HEK293 (cell line): ENCODE results near the gene ZNF324.

Experiments used
- CTCF ChIA-PET: fragments of 350-600 bp; formaldehyde crosslinking; extraction: SDS; loops from one replicate; lab custom pipeline; 2021; ENCODE audit warnings: antibody characterized with exemption; lab: Yijun Ruan, JAX
- POLR2A ChIA-PET: fragments of 300-600 bp; formaldehyde crosslinking; extraction: SDS; loops from one replicate; lab custom pipeline; 2020; ENCODE audit warnings: antibody characterized with exemption, inconsistent platforms; lab: Yijun Ruan, JAX
- H3K27ac ChIP-seq: fragments of 200-500 bp; sonication (Bioruptor generic); 2 replicates; pipeline ENCODE4 v1.5.1; 2014; ENCODE audit warnings: low read depth, low read length, control low read depth, inconsistent platforms; ENCODE audit errors: extremely low read depth
- H3K36me3 ChIP-seq, 2 experiments: fragments of 200-500 bp in 1 of 2; sonication (Bioruptor generic) in 1 of 2; 1 replicate in 1 of 2; 2 replicates in 1 of 2; pipeline ENCODE4 v1.5.1; 2014 to 2017; ENCODE audit warnings: inconsistent platforms in 2 of 2, low read length in 2 of 2; ENCODE audit not compliant: control insufficient read depth in 2 of 2, insufficient read depth in 1 of 2
- H3K4me1 ChIP-seq: fragments of 200-500 bp; sonication (Bioruptor generic); 2 replicates; pipeline ENCODE4 v1.5.1; 2014; ENCODE audit warnings: mild to moderate bottlenecking, low read length, inconsistent platforms; ENCODE audit not compliant: control insufficient read depth, insufficient read depth
- H3K4me3 ChIP-seq: 2 replicates; pipeline ENCODE4 v1.5.1; 2011; ENCODE audit warnings: low read depth, mild to moderate bottlenecking, control low read depth, low read length, moderate library complexity
- H3K9me3 ChIP-seq: fragments of 200-500 bp; sonication (Bioruptor generic); 2 replicates; pipeline ENCODE4 v1.5.1; 2014; ENCODE audit warnings: low read depth, low read length, inconsistent platforms; ENCODE audit not compliant: control insufficient read depth, insufficient read depth
- BCL6B ChIP-seq: fragments of 450-650 bp; formaldehyde crosslinking; IDR thresholded peaks from 2 replicates; pipeline ENCODE4 v1.5.1; 2017; ENCODE audit warnings: missing biosample characterization, missing genetic modification characterization
- CTCF ChIP-seq: fragments of 450-650 bp; formaldehyde crosslinking; IDR thresholded peaks from 2 replicates; pipeline ENCODE4 v1.5.1; 2016; ENCODE audit warnings: missing biosample characterization, missing genetic modification characterization
- GLIS2 ChIP-seq: fragments of 450-650 bp; formaldehyde crosslinking; IDR thresholded peaks from 2 replicates; pipeline ENCODE4 v1.5.1; 2016; ENCODE audit warnings: missing biosample characterization, missing genetic modification characterization
- IKZF3 ChIP-seq: fragments of 450-650 bp; IDR thresholded peaks from 2 replicates; pipeline ENCODE4 v1.5.0; 2018; ENCODE audit warnings: missing biosample characterization, mild to moderate bottlenecking, missing genetic modification characterization, moderate library complexity
- KLF16 ChIP-seq: fragments of 450-650 bp; formaldehyde crosslinking; IDR thresholded peaks from 2 replicates; pipeline ENCODE4 v1.5.1; 2017; ENCODE audit warnings: missing biosample characterization, missing genetic modification characterization
- KLF17 ChIP-seq: fragments of 450-650 bp; formaldehyde crosslinking; IDR thresholded peaks from 2 replicates; pipeline ENCODE4 v1.5.1; 2016; ENCODE audit warnings: missing biosample characterization, missing genetic modification characterization
- KLF8 ChIP-seq: fragments of 450-650 bp; formaldehyde crosslinking; IDR thresholded peaks from 2 replicates; pipeline ENCODE4 v1.5.1; 2016; ENCODE audit warnings: missing biosample characterization, missing genetic modification characterization
- MZF1 ChIP-seq: fragments of 450-650 bp; formaldehyde crosslinking; IDR thresholded peaks from 2 replicates; pipeline ENCODE4 v1.5.1; 2017; ENCODE audit warnings: missing biosample characterization, missing genetic modification characterization, borderline replicate concordance
- SCRT2 ChIP-seq: fragments of 450-650 bp; formaldehyde crosslinking; IDR thresholded peaks from 2 replicates; pipeline ENCODE4 v1.5.1; 2016; ENCODE audit warnings: missing biosample characterization, missing genetic modification characterization
- SP2 ChIP-seq: fragments of 450-650 bp; formaldehyde crosslinking; IDR thresholded peaks from 2 replicates; pipeline ENCODE4 v1.5.1; 2016; ENCODE audit warnings: missing biosample characterization, missing genetic modification characterization
- SP3 ChIP-seq: fragments of 450-650 bp; formaldehyde crosslinking; IDR thresholded peaks from 2 replicates; pipeline ENCODE4 v1.5.1; 2016; ENCODE audit warnings: missing biosample characterization, missing genetic modification characterization
- SP7 ChIP-seq: fragments of 450-650 bp; formaldehyde crosslinking; IDR thresholded peaks from 2 replicates; pipeline ENCODE4 v1.5.1; 2016; ENCODE audit warnings: missing biosample characterization, missing genetic modification characterization
- YY1 ChIP-seq: fragments of 450-650 bp; formaldehyde crosslinking; IDR thresholded peaks from 2 replicates; pipeline ENCODE4 v1.5.1; 2018; ENCODE audit warnings: missing biosample characterization, missing genetic modification characterization
- ZBTB26 ChIP-seq: fragments of 450-650 bp; formaldehyde crosslinking; optimal IDR thresholded peaks from 2 replicates; pipeline ENCODE3; 2016; ENCODE audit warnings: missing biosample characterization, mild to moderate bottlenecking, missing genetic modification characterization
- ZBTB7A ChIP-seq: fragments of 450-650 bp; formaldehyde crosslinking; IDR thresholded peaks from 2 replicates; pipeline ENCODE4 v1.5.1; 2016; ENCODE audit warnings: low read depth, missing biosample characterization, missing genetic modification characterization
- ZNF112 ChIP-seq: fragments of 450-650 bp; formaldehyde crosslinking; IDR thresholded peaks from 2 replicates; pipeline ENCODE4 v1.5.0; 2017; ENCODE audit warnings: missing biosample characterization, missing genetic modification characterization
- ZNF121 ChIP-seq: fragments of 450-650 bp; formaldehyde crosslinking; IDR thresholded peaks from 2 replicates; pipeline ENCODE4 v1.5.1; 2016; ENCODE audit warnings: missing biosample characterization, missing genetic modification characterization
- ZNF280D ChIP-seq: fragments of 450-650 bp; formaldehyde crosslinking; IDR thresholded peaks from 2 replicates; pipeline ENCODE4 v1.5.1; 2016; ENCODE audit warnings: missing biosample characterization, missing genetic modification characterization
- ZNF398 ChIP-seq: fragments of 450-650 bp; formaldehyde crosslinking; IDR thresholded peaks from 2 replicates; pipeline ENCODE4 v1.5.1; 2017; ENCODE audit warnings: missing biosample characterization, missing genetic modification characterization
- ZNF560 ChIP-seq: fragments of 450-650 bp; formaldehyde crosslinking; IDR thresholded peaks from 2 replicates; pipeline ENCODE4 v1.5.1; 2017; ENCODE audit warnings: missing biosample characterization, missing genetic modification characterization, borderline replicate concordance
- ZNF561 ChIP-seq: fragments of 450-650 bp; IDR thresholded peaks from 2 replicates; pipeline ENCODE4 v1.5.1; 2018; ENCODE audit warnings: missing biosample characterization, missing genetic modification characterization, borderline replicate concordance
- ZNF660 ChIP-seq: fragments of 450-650 bp; IDR thresholded peaks from 2 replicates; pipeline ENCODE4 v1.5.1; 2018; ENCODE audit warnings: missing biosample characterization, mild to moderate bottlenecking, missing genetic modification characterization
- ZNF670 ChIP-seq: fragments of 450-650 bp; formaldehyde crosslinking; IDR thresholded peaks from 2 replicates; pipeline ENCODE4 v1.5.1; 2016; ENCODE audit warnings: missing biosample characterization, missing genetic modification characterization, low read depth
- ZNF785 ChIP-seq: fragments of 450-650 bp; formaldehyde crosslinking; IDR thresholded peaks from 2 replicates; pipeline ENCODE4 v1.5.1; 2016; ENCODE audit warnings: missing biosample characterization, missing genetic modification characterization
- ZNF837 ChIP-seq: fragments of 450-650 bp; formaldehyde crosslinking; IDR thresholded peaks from 2 replicates; pipeline ENCODE4 v1.5.1; 2016; ENCODE audit warnings: missing biosample characterization, missing genetic modification characterization
- ZSCAN16 ChIP-seq: fragments of 450-650 bp; formaldehyde crosslinking; IDR thresholded peaks from 2 replicates; pipeline ENCODE4 v1.5.1; 2016; ENCODE audit warnings: missing biosample characterization, missing genetic modification characterization

ZNF324 gene

GRCh38 chr19:58466760-58467589, at the start of gene ZNF324:
ZNF324 (plus strand) TSS chr19:58467080; CDS start chr19:58469186, 2,106 bp downstream.
- H3K27ac ChIP-seq: peak within 1 kb of the TSS; percentile 74; the same call in 1 of the 2 replicates
- CTCF ChIA-PET: interaction anchor here (0.8 to 1.7 kb wide), 3 partner anchors 12 to 53 kb away, joined by 3 to 11 read pairs (median 3); partner anchors contain the start of gene ZBTB45
- POLR2A ChIA-PET: interaction anchor here (0.8 to 2.6 kb wide), 6 partner anchors 9 to 140 kb away, joined by 3 to 10 read pairs (median 5); partner anchors contain the start of genes ZBTB45, ZNF324B, ZNF446 and ZNF584
- TF ChIP-seq SP2 (tag by site-specific recombination) (peak; percentile 93), MZF1 (tag by site-specific recombination) (no peak), ZBTB26 (tag by site-specific recombination) (peak; percentile 84), ZNF121 (tag by site-specific recombination) (no peak), ZNF280D (no peak), ZNF398 (tag by site-specific recombination) (peak; percentile 51; the same call in 1 of the 2 replicates), ZSCAN16 (tag by site-specific recombination) (no peak), ZNF670 (tag by site-specific recombination) (no peak), ZNF560 (tag by site-specific recombination) (no peak), SP3 (tag by site-specific recombination) (peak; percentile 89), ZNF785 (no peak), KLF17 (tag by site-specific recombination) (no peak), KLF8 (0 out of 2 replicates have a peak, but pooled peaks have one; percentile 44), ZBTB7A (tag by site-specific recombination) (no peak), CTCF (tag by site-specific recombination) (peak; percentile 49; the same call in 1 of the 2 replicates), IKZF3 (tag by site-specific recombination) (no peak), KLF16 (tag by site-specific recombination) (0 out of 2 replicates have a peak, but pooled peaks have one; percentile 54), BCL6B (tag by site-specific recombination) (no peak), GLIS2 (tag by site-specific recombination) (peak; percentile 92), SCRT2 (tag by site-specific recombination) (0 out of 2 replicates have a peak, but pooled peaks have one; percentile 30), ZNF837 (0 out of 2 replicates have a peak, but pooled peaks have one; percentile 37), ZNF660 (tag by site-specific recombination) (peak; percentile 56; the same call in 1 of the 2 replicates), SP7 (tag by site-specific recombination) (peak; percentile 26; the same call in 1 of the 2 replicates), ZNF561 (tag by site-specific recombination) (0 out of 2 replicates have a peak, but pooled peaks have one; percentile 54), YY1 (tag by site-specific recombination) (peak; percentile 62; the same call in 1 of the 2 replicates), ZNF112 (tag by site-specific recombination) (no peak)

More at GRCh38 chr19:58466760-58467589, at the start of gene ZNF324:
- H3K4me3 ChIP-seq: peak within 1 kb of the TSS; percentile 97
- peaks cover 0 to 29% of the 10 kb centered on the region in 2 experiments for H3K36me3 ChIP-seq
- no peaks in the 10 kb centered on the region; the same call in 1 of the 2 replicates for H3K4me1 ChIP-seq
- H3K9me3 ChIP-seq: no peaks in the 10 kb centered on the region
